HUES6 (cell line): ENCODE results near the gene PPFIBP1.

Experiments
- H3K27ac ChIP-seq: 2 replicates; pipeline ENCODE4 v1.7.0; 2013; ENCODE audit warnings: low read depth, mild to moderate bottlenecking, low read length, inconsistent platforms
- H3K27me3 ChIP-seq: 2 replicates; pipeline ENCODE4 v1.6.1; 2013; ENCODE audit warnings: low read length; ENCODE audit not compliant: control insufficient read depth, insufficient read depth
- H3K36me3 ChIP-seq: 2 replicates; pipeline ENCODE4 v1.6.1; 2013; ENCODE audit warnings: low read length; ENCODE audit not compliant: control insufficient read depth, insufficient read depth
- H3K4me1 ChIP-seq: 2 replicates; pipeline ENCODE4 v1.6.1; 2013; ENCODE audit warnings: low read length; ENCODE audit not compliant: control insufficient read depth, insufficient read depth
- H3K4me3 ChIP-seq: 2 replicates; pipeline ENCODE4 v1.5.1; 2013; ENCODE audit warnings: low read depth, low read length
- H3K9ac ChIP-seq: one replicate; pipeline ENCODE4 v1.6.1; 2013; ENCODE audit warnings: mild to moderate bottlenecking, low read length
- H3K9me3 ChIP-seq: 2 replicates; pipeline ENCODE4 v1.6.1; 2013; ENCODE audit warnings: low read depth, low read length; ENCODE audit not compliant: control insufficient read depth, insufficient read depth

The PPFIBP1 gene

DNA sequence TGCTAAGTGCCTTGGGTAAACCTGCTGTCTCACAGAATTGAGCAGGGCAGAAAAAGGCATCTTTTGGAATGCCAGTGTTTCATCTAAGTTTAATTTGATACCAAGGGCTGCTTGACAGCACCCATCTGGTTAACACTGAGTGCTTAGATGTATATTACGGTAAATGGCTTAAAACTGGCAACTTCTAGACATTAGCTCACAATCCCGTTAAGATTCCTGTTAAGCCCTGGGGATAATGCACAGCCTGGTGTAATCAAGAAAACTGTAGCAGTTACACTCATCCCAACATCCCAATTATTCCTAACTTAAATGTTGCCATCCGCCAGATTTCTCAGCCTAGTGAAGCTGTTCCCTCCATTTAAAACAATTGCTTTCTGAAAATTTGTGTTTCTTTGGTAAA lies 29.9 kb downstream of the PPFIBP1 start:
- H3K27ac ChIP-seq: no peak overlapping the region
- H3K9ac ChIP-seq: no peak overlapping the region

GRCh38 chr12:27554421-27555186 lies 30.6 kb downstream of the PPFIBP1 start:
- H3K4me3 ChIP-seq: no peak overlapping the region
- no peaks in the 10 kb centered on the region for H3K27me3 ChIP-seq
- no peaks in the 10 kb centered on the region for H3K9me3 ChIP-seq
- no peak overlapping the region for H3K27ac ChIP-seq
- peaks cover 30% of the 10 kb centered on the region for H3K4me1 ChIP-seq
- no peaks in the 10 kb centered on the region for H3K36me3 ChIP-seq
- no peak overlapping the region for H3K9ac ChIP-seq

More for the DNA sequence above, 29.9 kb downstream of the PPFIBP1 start:
- H3K4me3 ChIP-seq: no peak overlapping the region
- no peaks in the 10 kb centered on the region for H3K27me3 ChIP-seq
- H3K36me3 ChIP-seq: no peaks in the 10 kb centered on the region
- no peaks in the 10 kb centered on the region for H3K9me3 ChIP-seq
- peaks cover 37% of the 10 kb centered on the region for H3K4me1 ChIP-seq

GRCh38 chr12:27555361-27555760 lies 31.4 kb downstream of the PPFIBP1 start:
- Histone ChIP-seq H3K4me1 (peaks cover 26% of the 10 kb centered on the region), H3K4me3 (no peak overlapping the region), H3K27ac (no peak overlapping the region), H3K36me3 (no peaks in the 10 kb centered on the region), H3K27me3 (no peaks in the 10 kb centered on the region), H3K9ac (no peak overlapping the region), H3K9me3 (no peaks in the 10 kb centered on the region)

- Histone ChIP-seq H3K4me1 (peaks cover 26% of the 10 kb centered on the region), H3K27me3 (no peaks in the 10 kb centered on the region), H3K9me3 (no peaks in the 10 kb centered on the region), H3K27ac (no peak overlapping the region), H3K4me3 (no peak overlapping the region), H3K36me3 (no peaks in the 10 kb centered on the region), H3K9ac (no peak overlapping the region)
Observed at GRCh38 chr12:27555925-27556778, 32.1 kb downstream of the PPFIBP1 start.

GRCh38 chr12:27560126-27560525 lies 36.1 kb downstream of the PPFIBP1 start:
- no peak overlapping the region for H3K27ac ChIP-seq

GRCh38 chr12:27561535-27562350 lies 37.7 kb downstream of the PPFIBP1 start:
- Histone ChIP-seq H3K4me3 (no peak overlapping the region), H3K9ac (no peak overlapping the region), H3K36me3 (no peaks in the 10 kb centered on the region), H3K4me1 (peaks cover 12% of the 10 kb centered on the region; the same call in 1 of the 2 replicates), H3K27ac (no peak overlapping the region), H3K27me3 (no peaks in the 10 kb centered on the region), H3K9me3 (no peaks in the 10 kb centered on the region)

More at GRCh38 chr12:27560126-27560525, 36.1 kb downstream of the PPFIBP1 start:
- Histone ChIP-seq H3K4me1 (peaks cover 16% of the 10 kb centered on the region; the same call in 1 of the 2 replicates), H3K27me3 (no peaks in the 10 kb centered on the region), H3K9me3 (no peaks in the 10 kb centered on the region), H3K4me3 (no peak overlapping the region), H3K36me3 (no peaks in the 10 kb centered on the region), H3K9ac (no peak overlapping the region)

- Histone ChIP-seq H3K4me1 (peaks cover 12% of the 10 kb centered on the region; the same call in 1 of the 2 replicates), H3K27me3 (no peaks in the 10 kb centered on the region), H3K36me3 (no peaks in the 10 kb centered on the region), H3K27ac (no peak overlapping the region), H3K9ac (no peak overlapping the region), H3K4me3 (no peak overlapping the region), H3K9me3 (no peaks in the 10 kb centered on the region)
Observed at GRCh38 chr12:27564612-27565213, 40.7 kb downstream of the PPFIBP1 start.

- Histone ChIP-seq H3K9ac (no peak overlapping the region), H3K4me1 (0 out of 2 replicates have a peak, but pooled peaks cover 6% of the 10 kb centered on the region), H3K4me3 (no peak overlapping the region), H3K36me3 (no peaks in the 10 kb centered on the region), H3K27ac (no peak overlapping the region), H3K27me3 (no peaks in the 10 kb centered on the region), H3K9me3 (no peaks in the 10 kb centered on the region)
Observed at GRCh38 chr12:27566159-27566558, 42.2 kb downstream of the PPFIBP1 start.

DNA sequence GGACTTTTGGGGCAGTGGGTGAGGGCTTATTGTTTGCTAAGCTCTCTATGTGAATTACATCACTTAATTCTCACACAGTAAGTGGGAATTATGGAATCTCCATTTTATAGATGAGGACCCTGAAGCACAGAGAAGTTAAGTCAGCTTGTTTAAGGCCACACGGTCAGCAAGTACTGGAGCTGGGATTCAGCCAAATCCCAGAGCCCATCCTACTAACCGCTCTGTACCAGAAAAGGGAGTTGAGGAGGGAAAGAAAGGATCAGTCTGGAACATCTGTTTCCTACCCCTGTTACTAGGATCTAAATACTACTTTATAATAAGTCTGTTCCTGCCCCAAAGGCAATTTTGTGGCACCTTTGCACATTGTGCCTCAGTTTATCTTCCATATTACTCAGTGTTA lies 42.6 kb downstream of the PPFIBP1 start:
- no peaks in the 10 kb centered on the region for H3K36me3 ChIP-seq
- 0 out of 2 replicates have a peak, but pooled peaks cover 6% of the 10 kb centered on the region for H3K4me1 ChIP-seq
- no peaks in the 10 kb centered on the region for H3K27me3 ChIP-seq
- no peak overlapping the region for H3K4me3 ChIP-seq
- H3K27ac ChIP-seq: no peak overlapping the region
- H3K9ac ChIP-seq: no peak overlapping the region
- no peaks in the 10 kb centered on the region for H3K9me3 ChIP-seq

GRCh38 chr12:27571463-27571862 lies 47.5 kb downstream of the PPFIBP1 start:
- no peak overlapping the region for H3K4me3 ChIP-seq
- no peaks in the 10 kb centered on the region for H3K27me3 ChIP-seq
- no peaks in the 10 kb centered on the region for H3K36me3 ChIP-seq
- no peaks in the 10 kb centered on the region for H3K9me3 ChIP-seq
- H3K4me1 ChIP-seq: peaks cover 4% of the 10 kb centered on the region; the same call in 1 of the 2 replicates
- H3K27ac ChIP-seq: no peak overlapping the region
- no peak overlapping the region for H3K9ac ChIP-seq
